NB4 (cell line): ENCODE data around the gene MIB1.

Experiments
- DNase-seq: peaks from one replicate; pipeline ENCODE4 v3.0.0; 2010; ENCODE audit warnings: low read depth
- H3K4me3 ChIP-seq: one replicate; pipeline ENCODE4 v1.5.1; 2011; ENCODE audit warnings: mild to moderate bottlenecking, low read depth, low read length, moderate library complexity
- MYC ChIP-seq: IDR thresholded peaks from 2 replicates; pipeline ENCODE4 v1.6.1; 2011; ENCODE audit warnings: low read depth, low read length
- POLR2A ChIP-seq: IDR thresholded peaks from 2 replicates; pipeline ENCODE4 v1.6.1; 2011; ENCODE audit warnings: mild to moderate bottlenecking; ENCODE audit not compliant: insufficient read length; ENCODE audit errors: extremely low read depth
- TF ChIP-seq, protein P1 (sequence below): IDR thresholded peaks from one replicate; pipeline ENCODE4 v1.5.1; 2012; ENCODE audit warnings: low read depth, low read length
- TF ChIP-seq, protein P2 (sequence below): IDR thresholded peaks from 2 replicates; pipeline ENCODE4 v1.6.1; 2011; ENCODE audit warnings: low read depth, low read length

MIB1 gene

DNA sequence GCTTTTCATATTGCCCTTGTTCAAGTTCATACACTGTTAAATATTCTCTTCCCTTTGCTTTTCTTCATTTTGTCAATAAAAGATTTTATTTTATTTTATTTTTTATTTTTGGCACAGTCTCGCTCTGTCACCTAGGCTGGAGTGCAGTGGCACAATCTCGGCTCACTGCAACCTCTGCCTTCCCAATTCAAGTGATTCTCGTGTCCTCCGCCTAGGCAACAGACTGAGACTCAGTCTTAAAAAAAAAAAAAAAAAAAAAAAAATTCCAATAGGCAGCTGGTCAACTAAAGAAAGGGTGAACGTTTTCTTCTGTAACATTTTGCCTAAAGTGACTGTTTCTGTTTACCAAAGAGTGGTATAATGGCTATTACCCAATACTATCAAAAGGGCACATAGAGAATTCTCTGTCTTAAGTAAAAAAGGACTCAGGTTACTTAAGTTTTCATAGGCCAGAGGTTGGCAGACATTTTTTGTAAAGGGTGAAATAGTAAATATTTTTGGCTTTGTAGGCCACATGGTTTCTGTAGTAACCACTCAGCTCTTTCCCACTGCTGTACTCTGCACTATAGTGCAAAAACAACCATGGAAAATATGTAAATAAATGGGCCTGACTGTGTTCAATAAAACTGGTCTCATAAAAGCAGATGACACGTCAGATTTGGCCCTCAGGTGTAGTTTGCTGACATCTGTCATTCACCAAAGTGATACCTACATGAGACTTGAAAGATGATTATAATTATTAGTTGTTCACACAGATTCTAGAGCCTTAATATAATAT, 113.4 kb downstream of the MIB1 start:
- TF ChIP-seq, protein P1, sequence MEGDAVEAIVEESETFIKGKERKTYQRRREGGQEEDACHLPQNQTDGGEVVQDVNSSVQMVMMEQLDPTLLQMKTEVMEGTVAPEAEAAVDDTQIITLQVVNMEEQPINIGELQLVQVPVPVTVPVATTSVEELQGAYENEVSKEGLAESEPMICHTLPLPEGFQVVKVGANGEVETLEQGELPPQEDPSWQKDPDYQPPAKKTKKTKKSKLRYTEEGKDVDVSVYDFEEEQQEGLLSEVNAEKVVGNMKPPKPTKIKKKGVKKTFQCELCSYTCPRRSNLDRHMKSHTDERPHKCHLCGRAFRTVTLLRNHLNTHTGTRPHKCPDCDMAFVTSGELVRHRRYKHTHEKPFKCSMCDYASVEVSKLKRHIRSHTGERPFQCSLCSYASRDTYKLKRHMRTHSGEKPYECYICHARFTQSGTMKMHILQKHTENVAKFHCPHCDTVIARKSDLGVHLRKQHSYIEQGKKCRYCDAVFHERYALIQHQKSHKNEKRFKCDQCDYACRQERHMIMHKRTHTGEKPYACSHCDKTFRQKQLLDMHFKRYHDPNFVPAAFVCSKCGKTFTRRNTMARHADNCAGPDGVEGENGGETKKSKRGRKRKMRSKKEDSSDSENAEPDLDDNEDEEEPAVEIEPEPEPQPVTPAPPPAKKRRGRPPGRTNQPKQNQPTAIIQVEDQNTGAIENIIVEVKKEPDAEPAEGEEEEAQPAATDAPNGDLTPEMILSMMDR: no peak
- TF ChIP-seq POLR2A (no peak), MYC (no peak)
- no peak overlapping the region for H3K4me3 ChIP-seq
- no peak for DNase-seq

DNA sequence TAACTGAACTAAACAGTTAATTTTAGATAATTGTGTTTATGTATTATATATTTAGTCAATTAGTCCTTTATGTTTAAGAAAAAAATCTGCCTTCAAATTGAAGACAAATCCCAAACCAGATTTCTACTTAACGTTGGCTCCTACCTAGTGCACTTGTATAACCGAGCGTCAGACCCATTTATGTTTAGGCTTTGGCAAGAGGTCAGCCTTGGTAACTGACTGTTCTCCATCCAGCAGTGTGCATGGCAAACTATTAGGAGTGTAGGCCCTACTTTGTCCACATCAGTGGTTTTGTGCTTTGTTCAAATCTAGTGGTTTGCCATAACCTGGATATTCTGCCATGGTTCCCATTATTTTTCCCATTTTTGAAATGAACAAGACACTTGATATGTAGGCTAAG, 114.8 kb downstream of the MIB1 start:
- no peak overlapping the region for H3K4me3 ChIP-seq
- TF ChIP-seq POLR2A: no peak
- TF ChIP-seq, protein P2, sequence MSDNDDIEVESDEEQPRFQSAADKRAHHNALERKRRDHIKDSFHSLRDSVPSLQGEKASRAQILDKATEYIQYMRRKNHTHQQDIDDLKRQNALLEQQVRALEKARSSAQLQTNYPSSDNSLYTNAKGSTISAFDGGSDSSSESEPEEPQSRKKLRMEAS: no peak
- TF ChIP-seq, protein P1: no peak
- no peak for TF ChIP-seq MYC
- no peak for DNase-seq

DNA sequence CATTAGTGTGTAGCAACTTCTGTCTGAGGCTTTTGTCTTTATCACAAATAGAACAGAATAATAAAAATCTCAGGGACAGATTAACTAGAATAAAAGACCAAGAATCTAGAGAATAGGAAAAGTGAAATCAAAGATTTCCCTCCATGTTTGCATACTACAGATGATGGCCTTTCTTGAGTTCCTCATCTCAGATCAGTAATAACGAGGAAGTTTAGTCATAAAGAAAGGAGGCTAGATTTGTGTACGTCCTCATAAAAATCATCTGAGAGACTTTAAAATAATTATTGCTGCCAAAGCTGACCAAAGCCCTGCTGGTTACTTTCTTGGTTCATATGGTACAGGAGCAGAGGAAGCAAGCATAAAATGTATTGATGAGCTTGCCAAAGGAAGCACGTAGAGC, 117.3 kb downstream of the MIB1 start:
- no peak for DNase-seq
- TF ChIP-seq MYC: no peak
- TF ChIP-seq, protein P1: no peak
- TF ChIP-seq, protein P2: no peak
- H3K4me3 ChIP-seq: no peak overlapping the region

DNA sequence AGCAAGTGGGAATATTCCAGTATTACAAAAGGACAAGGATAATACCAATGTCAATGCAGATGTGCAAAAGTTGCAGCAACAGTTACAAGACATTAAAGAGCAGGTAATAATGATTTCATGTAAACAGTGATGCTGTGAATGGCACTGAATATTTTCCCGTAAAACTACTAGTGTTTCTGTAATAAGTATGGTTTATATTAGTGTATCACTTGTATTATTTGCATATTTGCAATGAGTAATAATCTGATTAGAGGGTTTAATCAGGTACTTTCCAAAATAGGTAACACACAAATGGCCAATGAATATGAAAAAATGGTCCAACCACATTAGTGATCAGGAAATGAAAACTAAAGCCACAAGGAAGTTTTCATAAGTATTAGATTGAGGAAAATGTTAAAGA, 118.0 kb downstream of the MIB1 start:
- no peak overlapping the region for H3K4me3 ChIP-seq
- TF ChIP-seq, protein P1: no peak
- TF ChIP-seq, protein P2: no peak
- TF ChIP-seq POLR2A: no peak
- TF ChIP-seq MYC: no peak
- DNase-seq: no peak

DNA sequence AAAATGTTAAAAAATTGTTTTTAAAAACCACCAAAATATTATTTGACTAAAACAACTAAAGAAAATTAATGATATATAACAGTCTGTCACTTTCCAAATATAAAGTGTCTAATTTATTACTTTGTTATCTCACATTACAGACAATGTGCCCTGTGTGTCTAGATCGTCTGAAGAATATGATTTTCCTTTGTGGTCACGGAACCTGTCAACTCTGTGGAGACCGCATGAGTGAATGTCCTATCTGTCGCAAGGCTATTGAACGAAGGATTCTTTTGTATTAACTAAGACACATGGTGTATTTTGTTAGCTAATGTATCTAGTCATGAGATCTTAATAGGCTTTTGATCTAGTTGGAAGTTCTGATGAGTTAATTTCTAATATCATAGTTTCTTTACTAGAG, 123.8 kb downstream of the MIB1 start:
- TF ChIP-seq POLR2A (no peak), MYC (no peak)
- TF ChIP-seq, protein P1: no peak
- TF ChIP-seq, protein P2: no peak
- DNase-seq: no peak
- H3K4me3 ChIP-seq: no peak overlapping the region

DNA sequence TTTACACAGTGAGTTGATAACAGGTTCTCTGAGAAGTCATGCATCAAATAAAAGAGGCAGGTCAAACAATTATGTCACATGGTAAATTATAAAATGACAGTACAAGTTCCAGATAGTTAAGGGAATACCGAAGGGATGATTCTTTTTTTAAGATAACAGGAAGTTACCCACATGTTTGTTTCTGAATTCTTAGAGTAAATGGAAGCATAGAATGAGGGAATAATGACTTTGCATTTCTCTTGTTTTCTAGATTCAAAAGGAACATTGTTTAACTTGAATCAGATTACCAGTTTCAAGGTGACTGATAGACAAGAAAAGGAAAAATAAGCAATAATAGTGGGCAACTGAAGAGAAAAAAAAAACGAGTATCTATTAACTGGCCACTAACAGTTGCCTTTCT, 124.5 kb downstream of the MIB1 start:
- DNase-seq: no peak
- no peak overlapping the region for H3K4me3 ChIP-seq
- no peak for TF ChIP-seq POLR2A
- TF ChIP-seq, protein P2: no peak
- TF ChIP-seq, protein P1: no peak
- no peak for TF ChIP-seq MYC
